ENCODE data around the gene P2RX2. TPM values are rescaled to one million over a fixed set of nuclear protein-coding genes. Genes with fewer than 3 reads are reported as not detected.

The P2RX2 gene
- total RNA-seq, 1 experiment from 2014 or later = not detected

DNA sequence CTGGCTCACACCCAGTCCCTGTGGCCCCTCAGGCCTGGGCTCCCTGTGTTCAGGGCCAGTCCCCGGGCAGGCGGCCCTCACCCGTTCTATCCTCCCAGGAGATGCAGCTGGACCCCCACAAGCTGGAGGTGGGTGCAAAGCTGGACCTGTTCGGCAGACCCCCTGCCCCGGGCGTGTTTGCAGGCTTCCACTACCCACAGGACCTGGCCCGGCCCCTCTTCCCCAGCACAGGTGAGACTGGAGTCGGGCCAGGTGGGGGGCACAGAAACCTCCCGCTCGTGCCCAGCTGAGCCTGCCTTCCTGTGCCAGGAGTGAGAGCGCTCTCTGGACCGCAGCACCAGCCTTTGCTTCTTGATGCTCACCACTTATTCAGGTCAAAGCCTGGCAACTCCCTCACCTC lies 41.9 kb upstream of the P2RX2 start:
- Histone ChIP-seq H3K9me2 (ENCODE audit: insufficient read depth) (no peaks in the 10 kb centered on the region), H3K36me3 (ENCODE audit: control insufficient read depth in 1 of 2, insufficient read depth in 2 of 2, low read length in 2 of 2) (peaks cover 24 to 28% of the 10 kb centered on the region in 2 experiments), H3K27me3 (ENCODE audit: insufficient read depth, low read length) (no peaks in the 10 kb centered on the region), H2AFZ (ENCODE audit: low read depth, low read length, poor library complexity, severe bottlenecking) (no peak overlapping the region), H3K79me2 (ENCODE audit: insufficient read depth, low read length) (no peaks in the 10 kb centered on the region), H4K20me1 (ENCODE audit: insufficient read depth) (no peaks in the 10 kb centered on the region), H3K27ac (ENCODE audit: low read depth, low read length) (no peak overlapping the region), H3K4me2 (ENCODE audit: low read length) (no peak overlapping the region), H3K9me3 (ENCODE audit: control insufficient read depth in 1 of 2, insufficient read depth in 1 of 2, low read depth in 1 of 2, low read length in 2 of 2) (no peaks in the 10 kb centered on the region), H3K4me1 (ENCODE audit: control insufficient read depth in 1 of 2, insufficient read depth in 2 of 2, low read length in 2 of 2) (no peaks in the 10 kb centered on the region), H3K4me3 (replicated peaks in 1 of 2; ENCODE audit: low read depth in 1 of 2, low read length in 2 of 2) (no peak overlapping the region), H3K9ac (ENCODE audit: low read length) (no peak overlapping the region)
- ATAC-seq = no peak
- ChIA-PET RAD21 (ENCODE audit: low non-redundant PET in 1 of 2, low total read pairs in 2 of 2, uncharacterized antibody in 2 of 2, unreplicated experiment in 2 of 2) (no interaction called here), POLR2A (no interaction called here), CTCF (no interaction called here)
- no TSS peak for BruUV-seq (replicated peaks)
- DNase-seq (ENCODE audit: low read depth, low spot score) = no peak
- TF ChIP-seq ZNF274 (IDR thresholded peaks at IDR 0.05; ENCODE audit: low read depth, low read length) (no peak), JUND (IDR thresholded peaks at IDR 0.05) (no peak), ELF1 (IDR thresholded peaks at IDR 0.05; ENCODE audit: borderline replicate concordance, low read depth) (no peak), SRF (IDR thresholded peaks at IDR 0.05; ENCODE audit: low read depth) (no peak), CBX3 (IDR thresholded peaks at IDR 0.05; ENCODE audit: low read depth) (no peak), EGR1 (IDR thresholded peaks at IDR 0.05; ENCODE audit: low read depth) (no peak), YY1 (IDR thresholded peaks at IDR 0.05; ENCODE audit: extremely low read depth, insufficient replicate concordance, low read depth, low read length) (no peak), FOSL1 (IDR thresholded peaks at IDR 0.05; ENCODE audit: low read depth) (no peak), SP1 (IDR thresholded peaks at IDR 0.05; ENCODE audit: low read depth) (no peak), EZH2 (IDR thresholded peaks at IDR 0.05) (no peak), POLR2A (IDR thresholded peaks at IDR 0.05; ENCODE audit: borderline replicate concordance, extremely low read depth, insufficient read depth, insufficient read length) (no peak), EZH2phosphoT487 (IDR thresholded peaks at IDR 0.05; ENCODE audit: borderline replicate concordance) (no peak), POLR2AphosphoS5 (IDR thresholded peaks at IDR 0.05; ENCODE audit: low read depth, low read length) (no peak)
- TF ChIP-seq, protein P1, sequence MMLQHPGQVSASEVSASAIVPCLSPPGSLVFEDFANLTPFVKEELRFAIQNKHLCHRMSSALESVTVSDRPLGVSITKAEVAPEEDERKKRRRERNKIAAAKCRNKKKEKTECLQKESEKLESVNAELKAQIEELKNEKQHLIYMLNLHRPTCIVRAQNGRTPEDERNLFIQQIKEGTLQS (IDR thresholded peaks at IDR 0.05) = no peak
- TF ChIP-seq, protein P2, sequence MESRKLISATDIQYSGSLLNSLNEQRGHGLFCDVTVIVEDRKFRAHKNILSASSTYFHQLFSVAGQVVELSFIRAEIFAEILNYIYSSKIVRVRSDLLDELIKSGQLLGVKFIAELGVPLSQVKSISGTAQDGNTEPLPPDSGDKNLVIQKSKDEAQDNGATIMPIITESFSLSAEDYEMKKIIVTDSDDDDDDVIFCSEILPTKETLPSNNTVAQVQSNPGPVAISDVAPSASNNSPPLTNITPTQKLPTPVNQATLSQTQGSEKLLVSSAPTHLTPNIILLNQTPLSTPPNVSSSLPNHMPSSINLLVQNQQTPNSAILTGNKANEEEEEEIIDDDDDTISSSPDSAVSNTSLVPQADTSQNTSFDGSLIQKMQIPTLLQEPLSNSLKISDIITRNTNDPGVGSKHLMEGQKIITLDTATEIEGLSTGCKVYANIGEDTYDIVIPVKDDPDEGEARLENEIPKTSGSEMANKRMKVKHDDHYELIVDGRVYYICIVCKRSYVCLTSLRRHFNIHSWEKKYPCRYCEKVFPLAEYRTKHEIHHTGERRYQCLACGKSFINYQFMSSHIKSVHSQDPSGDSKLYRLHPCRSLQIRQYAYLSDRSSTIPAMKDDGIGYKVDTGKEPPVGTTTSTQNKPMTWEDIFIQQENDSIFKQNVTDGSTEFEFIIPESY (IDR thresholded peaks at IDR 0.05; ENCODE audit: extremely low read depth, insufficient replicate concordance, low read length) = no peak
- TF ChIP-seq, protein P3, sequence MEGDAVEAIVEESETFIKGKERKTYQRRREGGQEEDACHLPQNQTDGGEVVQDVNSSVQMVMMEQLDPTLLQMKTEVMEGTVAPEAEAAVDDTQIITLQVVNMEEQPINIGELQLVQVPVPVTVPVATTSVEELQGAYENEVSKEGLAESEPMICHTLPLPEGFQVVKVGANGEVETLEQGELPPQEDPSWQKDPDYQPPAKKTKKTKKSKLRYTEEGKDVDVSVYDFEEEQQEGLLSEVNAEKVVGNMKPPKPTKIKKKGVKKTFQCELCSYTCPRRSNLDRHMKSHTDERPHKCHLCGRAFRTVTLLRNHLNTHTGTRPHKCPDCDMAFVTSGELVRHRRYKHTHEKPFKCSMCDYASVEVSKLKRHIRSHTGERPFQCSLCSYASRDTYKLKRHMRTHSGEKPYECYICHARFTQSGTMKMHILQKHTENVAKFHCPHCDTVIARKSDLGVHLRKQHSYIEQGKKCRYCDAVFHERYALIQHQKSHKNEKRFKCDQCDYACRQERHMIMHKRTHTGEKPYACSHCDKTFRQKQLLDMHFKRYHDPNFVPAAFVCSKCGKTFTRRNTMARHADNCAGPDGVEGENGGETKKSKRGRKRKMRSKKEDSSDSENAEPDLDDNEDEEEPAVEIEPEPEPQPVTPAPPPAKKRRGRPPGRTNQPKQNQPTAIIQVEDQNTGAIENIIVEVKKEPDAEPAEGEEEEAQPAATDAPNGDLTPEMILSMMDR (IDR thresholded peaks at IDR 0.05 in 2 of 3, conservative IDR thresholded peaks at IDR 0.05 in 1 of 3; ENCODE audit: borderline replicate concordance in 1 of 3, insufficient read depth in 1 of 3, low read depth in 2 of 3, low read length in 2 of 3) = no peak
- intact Hi-C loops (cut with micrococcal nuclease) = no loop called here

Measured in HCT116 (cell line).